Esophagus muscularis mucosa (tissue), 4 donors: ENCODE results near the gene MAPK9.

Source experiments
- EP300 ChIP-seq: sonication (generic); formaldehyde crosslinking; IDR thresholded peaks from one replicate; pipeline ENCODE4 v1.6.1; 2017; ENCODE audit warnings: antibody characterized with exemption
- POLR2A ChIP-seq: fragments of 450-650 bp; IDR thresholded peaks from one replicate; pipeline ENCODE4 v1.6.1; 2017; ENCODE audit warnings: antibody characterized with exemption, moderate library complexity, mild to moderate bottlenecking, low read depth
- POLR2AphosphoS5 ChIP-seq, 2 donors: sonication (generic); formaldehyde crosslinking; IDR thresholded peaks; one replicate each; pipeline ENCODE4 v1.6.1; 2017; ENCODE audit warnings: antibody characterized with exemption in 2 of 2
- TF ChIP-seq, protein P1 (sequence below), 3 experiments: fragments of 200-600 bp in 2 of 3; fragments of 450-650 bp in 1 of 3; sonication (generic) in 2 of 3; IDR thresholded peaks; one replicate each; pipeline ENCODE4 v1.5.1; 2017 to 2019; ENCODE audit warnings: antibody characterized with exemption in 3 of 3, mild to moderate bottlenecking in 2 of 3, moderate library complexity in 1 of 3

DNA sequence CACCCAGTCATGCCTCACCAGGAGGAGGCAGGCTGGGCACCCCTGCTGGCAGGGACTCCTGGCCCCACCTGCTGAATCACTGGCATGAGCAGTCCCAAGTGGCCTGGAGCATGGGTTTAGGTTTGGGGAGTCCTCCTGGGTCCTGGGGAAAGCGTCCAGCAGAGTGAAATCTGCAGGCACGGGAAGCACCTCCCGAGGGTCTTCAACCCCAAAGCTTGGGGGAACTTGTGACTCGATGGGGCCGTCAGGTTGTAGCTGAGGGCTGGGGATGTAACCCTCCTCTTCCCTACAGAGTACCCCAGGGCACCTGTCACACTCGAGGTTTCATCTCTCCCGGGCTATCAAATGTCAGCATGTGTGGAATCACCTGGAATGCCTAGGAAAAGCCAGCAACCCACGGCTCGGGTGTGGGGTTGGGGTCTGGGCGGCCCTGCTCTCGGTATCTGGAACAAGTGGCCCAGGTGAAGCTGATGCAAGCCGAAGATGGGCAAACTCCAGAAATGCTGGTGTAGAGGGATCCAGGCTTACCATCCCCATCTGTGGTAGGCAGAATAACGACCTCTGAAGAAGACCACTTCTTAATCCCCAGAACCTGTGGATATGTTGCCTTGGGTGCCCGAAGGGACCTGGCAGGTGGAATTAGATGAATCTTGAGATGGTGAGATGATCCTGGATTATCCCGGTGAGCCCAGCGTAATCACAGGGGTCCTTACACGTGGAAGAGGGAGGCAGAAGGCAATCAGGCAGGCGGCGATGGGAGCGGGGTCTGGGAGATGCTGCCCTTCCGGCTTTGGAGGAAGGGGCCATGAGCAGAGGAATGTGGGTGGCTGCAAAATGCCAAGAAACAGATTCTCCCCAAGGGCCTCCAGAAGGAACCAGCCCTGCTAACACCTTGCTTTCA is 76.8 kb downstream of the MAPK9 start:
- no peak for TF ChIP-seq EP300
- TF ChIP-seq POLR2AphosphoS5 (IDR thresholded peaks at IDR 0.05), result no peak
- no peak for TF ChIP-seq POLR2A
- TF ChIP-seq, protein P1, sequence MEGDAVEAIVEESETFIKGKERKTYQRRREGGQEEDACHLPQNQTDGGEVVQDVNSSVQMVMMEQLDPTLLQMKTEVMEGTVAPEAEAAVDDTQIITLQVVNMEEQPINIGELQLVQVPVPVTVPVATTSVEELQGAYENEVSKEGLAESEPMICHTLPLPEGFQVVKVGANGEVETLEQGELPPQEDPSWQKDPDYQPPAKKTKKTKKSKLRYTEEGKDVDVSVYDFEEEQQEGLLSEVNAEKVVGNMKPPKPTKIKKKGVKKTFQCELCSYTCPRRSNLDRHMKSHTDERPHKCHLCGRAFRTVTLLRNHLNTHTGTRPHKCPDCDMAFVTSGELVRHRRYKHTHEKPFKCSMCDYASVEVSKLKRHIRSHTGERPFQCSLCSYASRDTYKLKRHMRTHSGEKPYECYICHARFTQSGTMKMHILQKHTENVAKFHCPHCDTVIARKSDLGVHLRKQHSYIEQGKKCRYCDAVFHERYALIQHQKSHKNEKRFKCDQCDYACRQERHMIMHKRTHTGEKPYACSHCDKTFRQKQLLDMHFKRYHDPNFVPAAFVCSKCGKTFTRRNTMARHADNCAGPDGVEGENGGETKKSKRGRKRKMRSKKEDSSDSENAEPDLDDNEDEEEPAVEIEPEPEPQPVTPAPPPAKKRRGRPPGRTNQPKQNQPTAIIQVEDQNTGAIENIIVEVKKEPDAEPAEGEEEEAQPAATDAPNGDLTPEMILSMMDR (IDR thresholded peaks at IDR 0.05), result no peak
